Measurements from ENCODE around the gene BACH2. TPM values are rescaled to one million over a fixed set of nuclear protein-coding genes. Genes with fewer than 3 reads are reported as not detected.

Gene BACH2
- total and polyA plus RNA-seq, 2 of the 8 experiments (the other 6 are each of a cell fraction or from before 2014, with no cell fraction given) = 1.9 to 5.9 TPM

- no peak overlapping the region for H3K18ac ChIP-seq (ENCODE audit: extremely low read depth, low read length)
- POLR2A ChIA-PET (ENCODE audit: partially characterized antibody) = no interaction called here
- CTCF ChIA-PET (ENCODE audit: partially characterized antibody) = interaction anchor here (0.6 to 1.5 kb wide), 3 partner anchors 24 to 608 kb away, joined by 3 to 6 read pairs (median 3); no protein-coding TSS in a partner anchor
Measured at GRCh38 chr6:90187437-90188121, 109.1 kb downstream of the BACH2 start.

More at GRCh38 chr6:90187437-90188121, 109.1 kb downstream of the BACH2 start:
- no peaks in the 10 kb centered on the region for H3K9me3 ChIP-seq (ENCODE audit: insufficient read depth in 2 of 2, low read depth in 1 of 2, low read length in 1 of 2)
- TF ChIP-seq GABPA (IDR thresholded peaks at IDR 0.05; ENCODE audit: borderline replicate concordance, insufficient read depth, low read length) = no peak
- TF ChIP-seq MAX (IDR thresholded peaks at IDR 0.05) = no peak
- no peak for TF ChIP-seq CREB1 (IDR thresholded peaks at IDR 0.05)
- no peak overlapping the region for H3K23ac ChIP-seq (ENCODE audit: insufficient read length)
- H3K27me3 ChIP-seq (replicated peaks in 1 of 4; ENCODE audit: control insufficient read depth in 3 of 4, extremely low read depth in 1 of 4, insufficient read depth in 3 of 4, low read length in 3 of 4) = no peaks in the 10 kb centered on the region
- no peak overlapping the region for H4K91ac ChIP-seq (replicated peaks; ENCODE audit: insufficient read length, low read length)
- H2BK12ac ChIP-seq (ENCODE audit: low read depth, low read length) = no peak overlapping the region
- no peak overlapping the region for H3K4me2 ChIP-seq (ENCODE audit: insufficient read depth in 1 of 2, low read depth in 2 of 2, low read length in 2 of 2)
- no peaks in the 10 kb centered on the region for H4K20me1 ChIP-seq (replicated peaks in 1 of 2; ENCODE audit: control insufficient read depth in 1 of 2, insufficient read depth in 2 of 2, low read length in 2 of 2)
- H4K8ac ChIP-seq (ENCODE audit: extremely low read depth, insufficient read depth, low read length) = no peak overlapping the region
- no peak overlapping the region for H2AFZ ChIP-seq (ENCODE audit: low read length)
- no peak overlapping the region for H2BK15ac ChIP-seq (ENCODE audit: low read length)
- H2AK5ac ChIP-seq (ENCODE audit: low read depth, low read length) = no peak overlapping the region
- H3K4me3 ChIP-seq (ENCODE audit: extremely low read depth in 1 of 4, insufficient read depth in 2 of 4, low read depth in 3 of 4, low read length in 4 of 4) = no peak overlapping the region
- no peaks in the 10 kb centered on the region for H3K79me1 ChIP-seq (ENCODE audit: low read depth, low read length)
- H3K4ac ChIP-seq (replicated peaks; ENCODE audit: insufficient read length, low read depth, low read length) = no peak overlapping the region
- no peak overlapping the region for H4K5ac ChIP-seq (ENCODE audit: insufficient read length, low read depth, low read length)
- DNase-seq (ENCODE audit: low read depth in 1 of 2, low spot score in 2 of 2) (no peak), FAIRE-seq (peak; percentile 7)
- WGBS, 2 experiments (ENCODE audit: extremely low coverage in 1 of 2, insufficient coverage in 1 of 2, insufficient read length in 1 of 2, insufficient replicate concordance in 2 of 2, low coverage in 1 of 2, low lambda C conversion rate in 2 of 2, missing lambda C conversion rate in 1 of 2) = 87% methylated on average over 8 of the region's 8 CpGs; no CpG with 5 or more reads in 1 of the 2 experiments
- peaks cover 0 to 4% (median 1%) of the 10 kb centered on the region in 4 experiments; a peak in 3 of 7 replicates for H3K4me1 ChIP-seq (replicated peaks in 1 of 4; ENCODE audit: control insufficient read depth in 3 of 4, insufficient read depth in 4 of 4, low read length in 3 of 4)
- no peak overlapping the region for H3K9ac ChIP-seq (replicated peaks in 1 of 4; ENCODE audit: extremely low read depth in 1 of 4, low read depth in 3 of 4, low read length in 3 of 4)
- H3K36me3 ChIP-seq (ENCODE audit: control insufficient read depth in 2 of 4, insufficient read depth in 4 of 4, low read length in 3 of 4) = no peaks in the 10 kb centered on the region
- no peak overlapping the region for H3K56ac ChIP-seq (replicated peaks; ENCODE audit: insufficient read length, low read depth, low read length)
- no peak overlapping the region for H2BK20ac ChIP-seq (ENCODE audit: low read length)
- H3K23me2 ChIP-seq (ENCODE audit: low read depth, low read length) = no peaks in the 10 kb centered on the region
- no peak overlapping the region for H3K14ac ChIP-seq (ENCODE audit: insufficient read length)
- H3K27ac ChIP-seq (ENCODE audit: low read depth, low read length) = no peak overlapping the region
- H3K79me2 ChIP-seq (ENCODE audit: control insufficient read depth in 1 of 2, insufficient read depth in 2 of 2, low read length in 2 of 2) = no peaks in the 10 kb centered on the region
- no peak overlapping the region for H2BK120ac ChIP-seq (replicated peaks; ENCODE audit: low read depth, low read length)
- H2BK5ac ChIP-seq (ENCODE audit: low read depth, low read length) = no peak overlapping the region
